HG03159 (cell line): ENCODE results near the gene ORM2.

Experiments
- ATAC-seq: cut with Tn5 transposase; IDR thresholded peaks from one replicate; pipeline ENCODE4 v1.9.1; 2021; ENCODE audit warnings: mild to moderate bottlenecking, moderate library complexity; ENCODE audit not compliant: unreplicated experiment

ORM2 gene

DNA sequence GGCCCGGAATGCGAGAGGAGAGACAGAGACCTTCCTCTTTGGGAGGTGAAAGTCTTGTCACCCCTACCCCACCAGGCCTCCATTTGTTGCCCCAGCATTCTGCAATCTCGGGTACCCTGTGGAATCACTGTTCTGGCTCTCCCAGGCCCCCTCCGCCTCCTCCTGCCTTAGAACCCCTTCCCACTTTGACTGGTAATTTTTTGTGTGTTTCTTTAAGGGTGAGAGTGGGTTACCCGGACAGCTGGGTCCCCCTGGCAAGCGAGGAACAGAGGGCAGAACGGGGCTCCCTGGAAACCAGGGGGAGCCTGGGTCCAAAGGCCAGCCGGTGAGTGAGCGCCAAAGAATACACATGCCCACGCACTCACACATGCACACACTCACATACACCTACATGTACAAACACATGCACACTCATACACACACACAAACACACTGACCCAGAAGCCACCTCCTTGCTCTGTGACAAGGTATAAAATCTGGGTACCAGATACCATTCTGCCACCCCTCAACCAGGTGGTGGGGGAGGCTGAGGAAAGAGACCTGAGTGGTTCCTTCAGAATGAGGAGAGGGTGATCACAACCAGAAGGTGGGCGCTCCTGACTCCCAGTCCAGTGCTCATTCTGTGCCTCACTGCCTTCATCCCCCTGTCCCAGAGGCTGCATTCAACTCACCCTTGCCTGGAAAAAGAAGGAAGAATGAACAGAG lies 37.6 kb upstream of the ORM2 start:
- no peak for ATAC-seq

DNA sequence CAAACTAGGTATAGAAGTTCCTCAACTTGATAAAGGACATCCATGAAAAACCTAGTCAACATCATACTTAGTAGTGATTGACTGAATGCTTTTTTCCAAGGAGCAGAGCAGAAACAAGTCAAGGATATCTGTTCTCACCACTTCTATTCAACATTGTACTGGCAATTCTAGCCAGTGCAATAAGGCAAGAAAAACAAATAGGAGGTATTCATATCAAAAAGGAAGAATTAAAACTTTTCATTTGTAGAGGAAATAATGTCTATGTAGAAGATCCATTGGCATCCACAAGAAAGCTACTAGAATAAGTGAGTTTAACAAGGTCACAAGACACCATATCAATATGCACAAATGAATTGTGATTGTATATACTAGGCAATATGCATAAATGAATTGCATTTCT lies 35.0 kb upstream of the ORM2 start:
- ATAC-seq: no peak

DNA sequence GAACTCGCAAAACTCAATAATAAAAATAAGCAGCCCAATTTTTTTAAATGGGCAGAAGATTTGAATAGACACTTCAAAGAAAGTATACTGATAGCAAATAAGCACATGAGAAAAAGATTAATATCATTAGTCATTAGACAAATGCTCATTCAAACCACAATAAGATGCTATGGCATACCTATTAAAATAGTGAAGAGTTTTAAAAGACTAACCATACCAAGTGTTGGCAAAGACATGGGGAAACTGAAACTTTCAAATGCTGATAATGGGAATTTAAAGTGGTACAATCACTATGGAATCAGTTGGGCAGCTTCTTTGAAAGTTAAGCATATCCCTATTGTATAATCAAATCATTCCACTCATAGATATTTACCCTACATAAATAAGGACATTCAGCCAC lies 33.3 kb upstream of the ORM2 start:
- no peak for ATAC-seq

DNA sequence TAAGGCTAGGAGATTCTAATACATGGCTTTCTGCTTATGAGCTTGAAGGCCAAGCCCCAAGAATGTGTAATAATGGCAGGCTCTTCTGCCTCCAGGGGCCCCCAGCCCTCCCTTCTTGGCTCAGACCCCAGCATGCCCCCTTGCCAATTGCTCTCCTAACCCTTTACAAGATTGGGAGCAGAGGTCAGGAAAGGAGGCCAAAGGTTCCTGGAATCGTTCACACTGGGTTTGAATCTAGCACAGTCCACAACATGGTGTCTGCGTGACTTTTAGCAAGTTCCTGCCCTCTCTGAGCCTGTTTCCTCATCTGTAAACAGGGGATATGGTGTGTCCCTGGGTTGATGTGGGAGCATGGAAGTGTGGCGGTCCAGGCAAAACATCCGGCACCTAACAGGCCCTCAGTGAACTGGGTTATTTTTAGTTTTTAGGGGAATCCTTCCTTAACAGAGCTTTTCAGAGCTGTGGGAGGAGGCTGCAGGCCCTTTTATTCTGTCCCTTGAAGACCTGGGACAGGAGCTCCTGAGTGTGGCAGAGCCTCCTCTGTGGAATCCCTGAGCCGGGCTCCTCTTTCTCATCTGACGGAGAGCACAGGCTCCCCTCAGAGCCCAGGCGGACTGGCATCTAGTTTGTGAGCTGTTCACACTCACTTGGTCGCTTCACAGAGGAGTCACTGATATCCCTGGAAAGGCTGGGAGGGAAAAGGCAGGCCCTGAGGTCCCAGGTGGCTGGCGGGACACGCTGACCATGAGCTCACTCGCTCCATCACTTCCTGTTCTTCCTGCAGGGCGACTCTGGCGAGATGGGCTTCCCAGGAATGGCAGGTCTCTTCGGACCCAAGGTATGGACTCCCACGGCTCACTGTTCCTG lies 30.1 kb upstream of the ORM2 start:
- no peak for ATAC-seq

DNA sequence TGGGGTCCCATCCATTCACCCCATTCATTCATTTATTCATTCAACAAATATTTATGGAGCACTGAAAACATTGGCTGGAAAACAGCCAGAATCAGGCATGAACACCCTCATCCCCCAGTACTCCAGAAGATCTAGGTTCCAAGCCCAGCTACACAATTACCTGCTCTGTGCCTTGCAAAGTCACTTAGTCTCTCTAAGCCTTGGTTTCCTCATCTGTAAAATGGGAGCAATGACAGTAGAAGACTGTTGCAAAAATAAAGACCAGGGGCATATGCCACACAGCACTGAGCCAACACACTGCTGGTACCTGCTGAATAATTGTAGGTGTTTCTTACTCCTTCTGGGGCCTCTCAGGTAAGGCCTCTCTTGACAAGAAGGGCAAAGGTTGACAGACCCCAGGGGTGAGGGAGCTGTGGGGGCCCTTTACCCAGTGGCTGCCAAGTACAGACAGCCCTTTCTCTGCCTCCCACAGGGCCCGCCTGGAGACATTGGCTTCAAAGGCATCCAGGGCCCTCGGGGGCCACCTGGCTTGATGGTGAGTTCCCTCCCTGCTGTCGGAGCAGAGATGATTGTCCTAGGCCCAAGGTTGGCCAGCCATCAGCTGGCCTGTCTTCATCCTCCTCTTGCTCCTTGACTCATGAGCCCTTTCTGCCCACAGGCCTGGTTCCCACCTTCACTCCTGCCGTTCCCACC lies 29.4 kb upstream of the ORM2 start:
- ATAC-seq: no peak

DNA sequence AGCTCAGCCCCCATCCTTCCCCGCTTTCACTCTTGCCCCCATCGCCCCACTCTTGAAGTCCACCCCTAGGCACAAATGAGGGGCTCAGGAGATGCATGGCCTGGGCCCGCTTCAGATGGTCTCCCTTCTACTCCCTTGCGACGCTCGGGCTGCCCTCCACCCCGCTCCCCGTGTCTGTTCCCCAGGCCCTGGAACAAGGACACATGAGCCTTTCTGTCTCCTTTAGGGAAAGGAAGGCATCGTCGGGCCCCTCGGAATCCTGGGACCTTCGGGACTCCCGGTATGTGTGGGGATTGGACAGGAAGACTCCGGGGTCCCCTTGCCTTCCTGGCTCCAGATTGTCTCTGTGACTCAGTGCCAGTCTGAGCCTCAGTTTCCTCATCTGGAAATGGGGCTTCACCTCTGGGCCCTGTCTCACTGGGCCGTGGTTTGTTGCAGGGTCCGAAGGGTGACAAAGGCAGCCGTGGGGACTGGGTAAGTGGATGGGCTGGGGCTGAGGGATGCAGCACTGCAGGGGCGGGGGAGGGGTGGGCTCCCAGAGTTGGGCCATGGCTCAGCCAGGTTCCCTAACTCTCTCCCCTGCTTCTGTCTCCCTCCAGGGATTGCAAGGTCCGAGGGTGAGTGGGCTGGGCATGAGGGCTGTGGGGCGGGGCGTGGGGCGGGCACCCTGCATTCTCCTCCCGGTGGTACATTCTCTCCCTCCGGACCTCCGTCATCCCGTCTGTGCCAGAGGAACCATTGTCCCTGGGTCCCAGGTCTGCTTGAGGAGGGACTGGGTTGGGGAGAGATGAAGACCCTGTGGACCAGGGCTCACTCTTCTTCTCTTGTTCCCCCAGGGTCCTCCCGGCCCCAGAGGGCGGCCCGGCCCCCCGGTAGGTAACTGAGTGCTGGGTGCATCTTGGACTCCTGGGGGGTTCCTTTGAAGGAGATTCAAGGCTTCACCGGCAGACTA lies 28.5 kb upstream of the ORM2 start:
- ATAC-seq: no peak

DNA sequence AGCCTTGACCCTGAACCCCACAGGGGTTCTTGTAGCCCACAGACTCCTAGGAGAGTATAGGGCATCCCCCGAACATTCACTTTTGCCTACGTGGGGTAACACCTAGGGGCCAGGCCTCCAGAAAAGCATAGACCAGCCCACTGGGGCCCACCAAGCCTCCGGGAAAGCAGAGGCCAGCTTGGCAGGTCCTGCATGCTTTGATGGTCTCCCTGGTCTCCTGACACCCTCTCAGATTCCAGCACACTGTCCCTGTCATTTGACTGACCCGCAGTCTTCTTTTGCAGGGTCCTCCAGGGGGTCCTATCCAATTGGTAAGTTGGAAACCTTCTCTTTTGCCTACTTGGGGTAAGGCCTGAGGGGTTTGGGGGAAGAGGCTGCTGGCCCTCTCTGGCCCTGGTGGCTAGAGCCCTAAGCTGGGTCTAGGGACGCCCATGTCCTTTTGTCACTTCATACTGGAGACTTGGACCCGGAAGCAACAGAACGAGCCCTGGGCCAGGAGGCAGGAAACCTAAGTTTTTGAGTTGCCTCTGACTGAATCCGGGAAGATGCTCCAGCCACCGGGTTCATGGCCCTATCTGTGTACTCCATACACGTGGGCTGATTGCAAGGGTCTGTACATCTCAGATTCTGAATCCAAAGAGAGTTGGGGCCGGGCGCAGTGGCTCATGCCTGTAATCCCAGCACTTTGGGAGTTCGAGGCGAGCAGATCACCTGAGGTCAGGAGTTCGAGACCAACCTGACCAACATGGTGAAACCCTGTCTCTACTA lies 27.7 kb upstream of the ORM2 start:
- no peak for ATAC-seq

DNA sequence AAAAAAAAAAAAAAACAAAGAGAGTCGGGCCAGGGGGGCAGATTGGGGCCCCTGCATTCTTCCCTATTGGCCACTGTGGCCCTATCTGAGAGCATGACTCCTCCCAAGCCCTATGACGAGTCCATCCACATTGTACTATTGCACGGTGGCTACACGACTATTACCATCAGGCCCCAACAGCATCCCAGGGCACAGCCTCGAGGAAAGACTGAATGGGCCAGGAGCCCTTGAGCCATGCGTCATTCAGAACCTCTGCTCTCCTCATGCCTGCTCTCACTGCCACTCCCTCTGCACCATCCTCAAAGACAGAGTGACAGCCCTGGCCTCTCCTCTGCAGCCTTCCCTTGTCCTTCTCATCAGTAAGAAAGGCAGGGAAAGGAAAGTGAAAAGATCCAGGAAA lies 26.9 kb upstream of the ORM2 start:
- no peak for ATAC-seq

DNA sequence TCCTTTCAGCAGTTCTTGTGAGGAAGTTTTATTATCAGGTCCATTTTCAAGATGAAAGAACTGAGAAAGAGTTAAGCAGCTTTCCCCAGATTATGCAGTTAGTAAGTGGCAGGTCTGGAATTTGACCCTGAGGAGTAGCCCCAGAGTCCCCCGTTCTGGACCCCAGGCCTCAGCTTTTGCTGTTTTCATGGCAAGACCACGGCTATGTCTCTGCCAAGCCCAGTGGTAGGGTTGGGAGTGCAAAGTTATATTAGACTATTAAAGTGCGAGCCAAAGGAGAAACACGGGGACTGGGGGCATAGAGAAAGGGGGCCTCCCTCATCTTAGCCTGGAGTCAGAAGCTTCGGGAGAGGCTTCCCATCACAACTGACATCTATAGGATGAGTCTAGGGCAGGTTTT lies 26.1 kb upstream of the ORM2 start:
- ATAC-seq: no peak

DNA sequence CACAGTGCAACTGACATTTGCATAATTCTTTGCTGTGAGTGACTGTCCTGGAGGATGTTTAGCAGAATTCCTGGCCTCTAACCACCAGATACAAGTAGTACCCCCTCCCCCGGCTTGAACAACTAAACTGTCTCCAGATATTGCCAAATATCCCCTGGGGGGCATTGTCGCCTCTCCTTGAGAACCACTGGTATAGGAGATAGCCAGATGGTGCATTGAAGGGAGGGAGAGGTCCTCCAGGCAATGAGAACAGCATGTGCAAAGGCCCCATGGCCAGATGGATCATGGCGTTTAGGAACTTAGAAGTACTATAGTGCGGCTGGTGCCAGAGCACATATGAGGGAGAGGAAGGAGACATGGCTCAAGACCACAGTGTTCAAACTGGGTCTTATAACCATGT lies 25.7 kb upstream of the ORM2 start:
- ATAC-seq: no peak

DNA sequence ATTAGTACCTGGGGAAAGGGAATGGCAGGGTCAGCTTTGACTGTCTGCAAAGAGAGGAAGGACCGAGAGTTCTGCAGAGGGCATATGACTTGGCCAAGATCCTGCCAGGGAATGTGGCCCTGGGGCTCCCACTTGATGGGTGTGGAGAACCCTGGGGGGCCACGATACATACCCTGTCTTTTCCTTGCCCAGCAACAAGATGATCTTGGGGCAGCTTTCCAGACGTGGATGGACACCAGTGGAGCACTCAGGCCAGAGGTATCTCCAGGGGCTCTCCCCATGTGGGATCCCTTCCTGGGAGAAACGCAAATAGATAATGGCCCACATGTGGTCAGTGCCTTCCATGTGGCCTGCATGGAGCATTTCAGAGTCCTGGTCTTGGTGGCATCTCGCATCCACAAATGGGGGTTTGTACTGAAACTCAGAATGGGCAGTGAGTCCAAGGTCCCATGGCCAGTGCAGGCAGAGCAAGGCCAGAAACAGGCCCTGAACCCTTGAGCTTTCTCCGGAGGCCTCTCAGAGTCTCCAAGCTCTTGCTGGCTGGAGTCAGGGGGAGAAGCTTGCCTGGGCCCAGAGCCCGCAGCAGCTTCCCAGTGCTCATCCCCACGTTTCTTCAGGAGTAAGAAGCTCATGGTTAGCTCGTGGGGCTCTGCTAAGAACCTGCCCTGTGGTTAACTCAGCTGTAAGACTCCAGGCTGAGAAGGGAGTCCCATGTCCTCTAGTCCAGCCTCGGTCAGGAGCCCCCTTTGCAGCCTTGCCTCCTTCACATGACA lies 25.1 kb upstream of the ORM2 start:
- no peak for ATAC-seq

DNA sequence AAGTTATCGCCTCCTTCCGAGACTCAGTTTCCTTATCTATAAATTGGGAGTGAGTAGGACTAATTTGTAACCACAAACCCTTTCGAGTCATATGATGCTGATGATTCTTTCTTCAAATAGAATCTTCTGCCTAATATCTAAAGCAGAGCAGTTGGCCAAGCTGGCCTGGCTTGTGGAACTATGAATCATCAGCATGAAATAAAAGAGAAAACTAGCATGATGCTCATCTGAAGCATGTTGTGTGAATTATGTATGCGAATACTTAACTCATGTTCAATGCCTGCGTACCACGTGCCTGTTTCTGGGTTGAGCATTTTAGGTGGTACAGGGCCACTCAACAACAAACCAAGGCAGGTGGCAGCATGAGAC lies 21.8 kb upstream of the ORM2 start:
- ATAC-seq: no peak

DNA sequence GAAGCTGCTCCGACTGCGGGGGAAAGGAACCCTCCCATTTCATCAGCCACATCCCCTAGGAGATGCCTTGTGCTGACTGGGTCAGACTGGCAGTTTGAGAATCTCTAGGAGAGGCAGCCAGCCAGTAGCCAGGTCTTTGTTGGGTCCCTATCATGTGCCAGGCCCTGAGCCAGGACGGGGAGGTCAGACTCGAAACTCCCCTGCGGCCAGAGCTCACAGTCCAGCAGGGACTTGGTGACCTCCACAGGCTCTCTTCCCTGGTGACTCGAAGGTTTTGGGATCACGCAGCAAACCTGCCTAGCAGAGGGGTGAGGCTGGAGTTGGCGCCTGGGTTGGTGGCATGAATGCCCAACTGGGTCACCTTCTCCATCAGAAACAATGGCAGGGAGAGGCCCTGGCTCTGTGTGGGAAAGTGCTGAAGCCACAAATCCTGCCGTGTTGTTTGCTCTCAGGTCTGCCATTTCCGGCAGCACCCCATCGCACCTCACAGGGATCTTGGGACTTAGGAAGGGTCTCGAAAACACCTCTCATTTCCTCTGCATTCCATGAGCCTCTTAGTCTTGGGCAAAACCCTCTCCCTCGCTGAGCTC lies 21.2 kb upstream of the ORM2 start:
- ATAC-seq: no peak

DNA sequence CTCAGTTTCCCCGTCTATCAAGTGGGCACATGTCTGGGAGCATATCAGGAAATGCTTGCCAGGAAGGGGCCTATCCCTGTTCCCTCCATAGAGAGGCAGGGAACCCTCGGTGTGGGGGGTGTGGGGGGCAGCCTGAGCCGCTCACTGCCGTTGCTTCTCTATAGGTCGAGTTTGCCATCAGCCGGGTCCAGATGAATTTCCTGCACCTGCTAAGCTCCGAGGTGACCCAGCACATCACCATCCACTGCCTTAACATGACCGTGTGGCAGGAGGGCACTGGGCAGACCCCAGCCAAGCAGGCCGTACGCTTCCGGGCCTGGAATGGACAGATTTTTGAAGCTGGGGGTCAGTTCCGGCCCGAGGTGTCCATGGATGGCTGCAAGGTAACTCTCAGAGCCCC lies 20.6 kb upstream of the ORM2 start:
- no peak for ATAC-seq

DNA sequence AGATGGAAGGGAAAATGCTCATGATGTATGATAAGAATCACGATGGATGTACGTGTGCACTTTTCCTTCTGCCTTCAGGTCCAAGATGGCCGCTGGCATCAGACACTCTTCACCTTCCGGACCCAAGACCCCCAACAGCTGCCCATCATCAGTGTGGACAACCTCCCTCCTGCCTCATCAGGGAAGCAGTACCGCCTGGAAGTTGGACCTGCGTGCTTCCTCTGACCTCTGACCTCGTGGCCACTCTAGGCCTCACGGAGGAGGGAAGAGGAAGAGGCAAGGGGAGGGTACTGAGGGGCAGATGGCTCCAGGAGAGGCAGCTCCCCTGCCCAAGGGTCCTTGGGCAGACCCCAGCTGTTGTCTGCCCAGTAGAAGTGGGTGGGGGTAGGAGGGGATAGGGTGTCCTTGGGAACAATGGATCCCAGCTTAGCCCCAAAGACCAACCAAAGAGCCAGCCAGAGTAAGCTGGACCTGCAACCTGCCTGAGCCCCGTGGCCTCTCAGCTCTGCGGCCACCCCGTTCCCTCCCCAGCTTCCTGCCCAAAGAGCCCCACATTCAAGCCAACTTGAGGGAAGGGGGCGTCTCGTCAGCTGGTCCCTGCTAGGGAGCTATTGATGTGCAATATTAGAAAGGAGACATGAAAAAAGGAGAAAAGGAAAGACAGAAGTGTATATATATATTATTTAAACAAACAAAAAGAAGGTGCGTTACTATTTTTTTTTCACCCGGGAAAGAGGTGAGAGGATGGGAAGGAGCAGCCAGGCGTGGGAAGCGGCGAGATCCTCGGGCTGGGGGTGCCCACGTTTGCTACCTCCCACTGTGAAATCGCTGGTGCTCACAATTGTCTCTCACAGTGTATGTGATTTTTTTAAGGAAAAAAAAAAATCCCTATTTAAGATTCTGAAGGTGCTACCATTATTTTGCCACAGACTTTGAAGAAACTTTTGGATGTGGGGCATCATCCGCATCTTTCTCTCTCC lies 18.9 kb upstream of the ORM2 start:
- no peak for ATAC-seq

DNA sequence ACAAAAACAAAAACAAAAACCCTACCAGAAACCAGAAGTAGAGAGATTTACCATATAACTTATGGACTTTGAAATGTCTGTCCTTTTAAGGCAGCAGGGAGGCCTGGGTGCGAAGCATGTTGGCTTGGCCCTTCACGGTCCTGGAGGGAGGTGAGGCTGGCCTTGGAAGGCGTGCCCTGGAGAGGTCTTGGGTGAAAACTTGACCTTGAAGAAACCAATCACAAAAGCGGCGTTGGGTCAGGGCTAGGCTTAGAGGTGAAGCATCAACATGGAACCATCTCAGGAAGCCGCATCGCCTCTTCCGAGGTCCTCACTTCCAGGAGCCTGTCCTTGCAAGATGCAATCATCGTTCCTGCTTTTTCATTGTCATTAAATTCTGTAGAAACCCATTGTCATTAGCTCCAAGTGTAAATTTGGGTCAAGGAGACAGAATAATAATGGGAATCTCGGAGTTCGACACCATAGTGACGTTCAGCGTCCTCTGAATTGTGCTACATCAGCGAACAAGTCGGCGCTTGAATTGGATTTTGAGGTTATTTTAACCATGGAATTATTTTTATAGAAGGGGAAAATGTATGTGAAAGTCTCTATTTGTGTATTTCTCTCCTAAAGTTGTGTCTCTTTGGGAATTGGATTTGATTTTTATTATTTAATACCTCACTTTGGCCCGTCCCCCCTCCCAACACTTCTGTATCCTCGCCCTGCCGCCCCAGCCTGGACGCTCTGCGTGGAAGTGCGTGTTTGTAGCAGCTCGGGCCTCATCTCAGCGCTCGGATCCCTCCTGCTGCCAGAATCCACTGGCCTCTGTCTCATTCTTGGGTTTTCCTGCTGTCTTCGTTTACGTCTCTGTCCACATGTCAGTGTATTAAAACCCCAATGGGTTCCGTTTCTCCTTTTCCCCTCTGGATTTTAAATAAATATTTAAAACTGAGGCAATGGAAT lies 17.8 kb upstream of the ORM2 start:
- no peak for ATAC-seq

DNA sequence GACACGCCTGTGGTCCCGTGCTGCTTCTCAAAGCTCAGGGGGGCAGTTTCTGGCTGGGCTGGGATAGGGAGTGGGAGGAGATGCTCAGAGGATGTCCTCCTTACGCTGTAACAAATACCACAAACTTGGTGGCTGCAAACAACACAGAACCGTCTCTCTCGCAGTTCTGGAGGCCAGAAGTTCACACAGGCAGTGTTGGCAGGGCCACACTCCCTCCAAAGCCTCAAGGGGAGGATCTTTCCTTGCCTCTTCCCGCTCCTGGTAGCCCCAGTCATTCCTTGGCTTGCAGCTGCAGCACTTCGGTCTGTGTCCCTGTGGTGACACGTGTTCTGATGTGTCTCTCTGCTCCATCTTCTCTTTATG lies 17.2 kb upstream of the ORM2 start:
- no peak for ATAC-seq
